ENCODE measurements around the gene RAB25.

DNA sequence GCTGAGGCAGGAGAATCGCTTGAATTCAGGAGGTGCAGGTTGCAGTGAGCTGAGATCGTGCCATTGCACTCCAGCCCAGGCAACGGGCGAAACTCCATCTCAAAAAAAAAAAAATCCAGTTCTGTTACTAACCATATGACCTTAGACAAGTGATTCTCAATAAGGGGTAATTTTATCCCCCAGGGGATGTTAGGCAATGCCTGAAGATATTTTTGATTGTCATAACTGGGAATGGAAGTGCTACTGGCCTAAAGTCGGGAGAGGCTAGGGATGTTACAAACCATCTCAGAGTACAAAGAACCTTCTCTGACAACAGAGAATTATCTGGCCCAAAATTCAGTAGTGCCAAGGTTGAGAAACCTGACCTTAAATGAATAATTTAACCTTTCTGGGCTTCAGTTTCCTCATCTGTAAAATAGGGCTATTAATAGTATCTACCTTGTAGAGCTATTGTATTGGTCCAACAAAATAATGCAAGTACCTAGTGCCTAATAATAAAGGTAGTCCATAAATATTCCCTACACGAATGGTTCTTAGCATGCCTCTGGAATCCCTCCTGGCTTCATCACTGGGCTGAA, 47.8 kb downstream of the RAB25 start:
- TF ChIP-seq, protein P1, sequence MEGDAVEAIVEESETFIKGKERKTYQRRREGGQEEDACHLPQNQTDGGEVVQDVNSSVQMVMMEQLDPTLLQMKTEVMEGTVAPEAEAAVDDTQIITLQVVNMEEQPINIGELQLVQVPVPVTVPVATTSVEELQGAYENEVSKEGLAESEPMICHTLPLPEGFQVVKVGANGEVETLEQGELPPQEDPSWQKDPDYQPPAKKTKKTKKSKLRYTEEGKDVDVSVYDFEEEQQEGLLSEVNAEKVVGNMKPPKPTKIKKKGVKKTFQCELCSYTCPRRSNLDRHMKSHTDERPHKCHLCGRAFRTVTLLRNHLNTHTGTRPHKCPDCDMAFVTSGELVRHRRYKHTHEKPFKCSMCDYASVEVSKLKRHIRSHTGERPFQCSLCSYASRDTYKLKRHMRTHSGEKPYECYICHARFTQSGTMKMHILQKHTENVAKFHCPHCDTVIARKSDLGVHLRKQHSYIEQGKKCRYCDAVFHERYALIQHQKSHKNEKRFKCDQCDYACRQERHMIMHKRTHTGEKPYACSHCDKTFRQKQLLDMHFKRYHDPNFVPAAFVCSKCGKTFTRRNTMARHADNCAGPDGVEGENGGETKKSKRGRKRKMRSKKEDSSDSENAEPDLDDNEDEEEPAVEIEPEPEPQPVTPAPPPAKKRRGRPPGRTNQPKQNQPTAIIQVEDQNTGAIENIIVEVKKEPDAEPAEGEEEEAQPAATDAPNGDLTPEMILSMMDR (conservative IDR thresholded peaks at IDR 0.05): no peak
- TF ChIP-seq ZFX (IDR thresholded peaks at IDR 0.05): no peak

Measured in C4-2B (cell line).